HepG2 (cell line): Measurements from ENCODE around the gene RIMBP2. TPM values are rescaled to one million over a fixed set of nuclear protein-coding genes. Genes with fewer than 3 reads are reported as not detected.

ENCODE experiments used
- CREM ChIP-seq, 2 experiments: sonication (generic) in 1 of 2; formaldehyde crosslinking in 1 of 2; IDR thresholded peaks; 2 replicates each; pipeline versions ENCODE4 v1.4.0 to v1.6.1; 2016 to 2020; ENCODE audit warnings: antibody characterized with exemption in 1 of 2, mild to moderate bottlenecking in 1 of 2, missing genetic modification reagents in 1 of 2
- FOXJ3 ChIP-seq: sonication (generic); formaldehyde crosslinking; IDR thresholded peaks from 2 replicates; pipeline ENCODE4 v1.4.0; 2020; ENCODE audit warnings: missing genetic modification reagents, mild to moderate bottlenecking, borderline replicate concordance
- MZF1 ChIP-seq: sonication (generic); formaldehyde crosslinking; IDR thresholded peaks from 2 replicates; pipeline ENCODE4 v1.8.1; 2023; ENCODE audit warnings: mild to moderate bottlenecking, missing genetic modification reagents, borderline replicate concordance
- NFAT5 ChIP-seq: sonication (generic); formaldehyde crosslinking; IDR thresholded peaks from 2 replicates; pipeline ENCODE4 v1.4.0; 2020; ENCODE audit warnings: missing genetic modification reagents
- PAF1 ChIP-seq: IDR thresholded peaks from 2 replicates; pipeline ENCODE4 v1.6.1; 2016; ENCODE audit warnings: missing genetic modification reagents, missing compliant biosample characterization
- ZNF879 ChIP-seq: sonication (generic); formaldehyde crosslinking; IDR thresholded peaks from 2 replicates; pipeline ENCODE4 v1.8.1; 2023; ENCODE audit warnings: missing genetic modification reagents
- polyA plus RNA-seq, 8 experiments: library from polyadenylated mRNA; depleted of rRNA in 3 of 8; stranded (reverse) in 7 of 8; unstranded in 1 of 8; fragments of >200 nt; fragmentation: Illumina TruSeq in 4 of 8; extraction: Trizol in 4 of 8; gene quantifications; 2 replicates each; pipeline versions ENCODE4 v1.2.1 to v1.2.3, GENCODE V29; 2011 to 2016; ENCODE audit warnings: low read depth in 4 of 8, missing spikeins in 1 of 8, mixed read lengths in 1 of 8; ENCODE audit not compliant: insufficient read depth in 1 of 8
- total RNA-seq, 5 experiments: library from RNA; depleted of rRNA; stranded (reverse); fragments of >200 nt; fragmentation: Illumina TruSeq; extraction: Trizol; gene quantifications; 2 replicates each; pipeline ENCODE4 v1.2.3, GENCODE V29; 2016; ENCODE audit warnings: low read depth in 1 of 5
- TF ChIP-seq, protein P1 (sequence below): sonication (generic); formaldehyde crosslinking; IDR thresholded peaks from 2 replicates; pipeline ENCODE4 v1.5.0; 2020; ENCODE audit warnings: missing genetic modification reagents
- TF ChIP-seq, protein P2 (sequence below): sonication (generic); formaldehyde crosslinking; IDR thresholded peaks from 2 replicates; pipeline ENCODE4 v1.4.0; 2020; ENCODE audit warnings: missing genetic modification reagents, mild to moderate bottlenecking, borderline replicate concordance

RIMBP2 gene
- total and polyA plus RNA-seq, 2 of the 13 experiments (the other 11 are each of a cell fraction or from before 2014, with no cell fraction given), result 0.03 TPM; not detected in 1

- TF ChIP-seq NFAT5 (CRISPR knock-in tag), result no peak
- TF ChIP-seq, protein P1, sequence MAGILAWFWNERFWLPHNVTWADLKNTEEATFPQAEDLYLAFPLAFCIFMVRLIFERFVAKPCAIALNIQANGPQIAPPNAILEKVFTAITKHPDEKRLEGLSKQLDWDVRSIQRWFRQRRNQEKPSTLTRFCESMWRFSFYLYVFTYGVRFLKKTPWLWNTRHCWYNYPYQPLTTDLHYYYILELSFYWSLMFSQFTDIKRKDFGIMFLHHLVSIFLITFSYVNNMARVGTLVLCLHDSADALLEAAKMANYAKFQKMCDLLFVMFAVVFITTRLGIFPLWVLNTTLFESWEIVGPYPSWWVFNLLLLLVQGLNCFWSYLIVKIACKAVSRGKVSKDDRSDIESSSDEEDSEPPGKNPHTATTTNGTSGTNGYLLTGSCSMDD (CRISPR knock-in tag), result no peak
- TF ChIP-seq MZF1, result no peak
- TF ChIP-seq CREM (IDR thresholded peaks at IDR 0.05), result no peak
- TF ChIP-seq CREM (CRISPR knock-in tag; IDR thresholded peaks at IDR 0.05), result no peak
- no peak for TF ChIP-seq PAF1
- TF ChIP-seq, protein P2, sequence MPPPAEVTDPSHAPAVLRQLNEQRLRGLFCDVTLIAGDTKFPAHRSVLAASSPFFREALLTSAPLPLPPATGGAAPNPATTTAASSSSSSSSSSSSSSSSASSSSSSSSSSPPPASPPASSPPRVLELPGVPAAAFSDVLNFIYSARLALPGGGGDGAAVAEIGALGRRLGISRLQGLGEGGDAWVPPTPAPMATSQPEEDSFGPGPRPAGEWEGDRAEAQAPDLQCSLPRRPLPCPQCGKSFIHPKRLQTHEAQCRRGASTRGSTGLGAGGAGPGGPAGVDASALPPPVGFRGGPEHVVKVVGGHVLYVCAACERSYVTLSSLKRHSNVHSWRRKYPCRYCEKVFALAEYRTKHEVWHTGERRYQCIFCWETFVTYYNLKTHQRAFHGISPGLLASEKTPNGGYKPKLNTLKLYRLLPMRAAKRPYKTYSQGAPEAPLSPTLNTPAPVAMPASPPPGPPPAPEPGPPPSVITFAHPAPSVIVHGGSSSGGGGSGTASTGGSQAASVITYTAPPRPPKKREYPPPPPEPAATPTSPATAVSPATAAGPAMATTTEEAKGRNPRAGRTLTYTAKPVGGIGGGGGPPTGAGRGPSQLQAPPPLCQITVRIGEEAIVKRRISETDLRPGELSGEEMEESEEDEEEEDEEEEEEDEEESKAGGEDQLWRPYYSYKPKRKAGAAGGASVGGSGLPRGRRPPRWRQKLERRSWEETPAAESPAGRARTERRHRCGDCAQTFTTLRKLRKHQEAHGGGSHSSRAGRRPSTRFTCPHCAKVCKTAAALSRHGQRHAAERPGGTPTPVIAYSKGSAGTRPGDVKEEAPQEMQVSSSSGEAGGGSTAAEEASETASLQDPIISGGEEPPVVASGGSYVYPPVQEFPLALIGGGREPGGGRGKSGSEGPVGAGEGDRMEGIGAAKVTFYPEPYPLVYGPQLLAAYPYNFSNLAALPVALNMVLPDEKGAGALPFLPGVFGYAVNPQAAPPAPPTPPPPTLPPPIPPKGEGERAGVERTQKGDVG, result no peak
- no peak for TF ChIP-seq ZNF879
- no peak for TF ChIP-seq FOXJ3
Observed at GRCh38 chr12:130683080-130683479, 33.0 kb downstream of the RIMBP2 start (continued).
